AG10803 (cell line): ENCODE results near the gene ABCB11.

ENCODE experiments used
- DNase-seq: peaks from one replicate; pipeline ENCODE4 v3.0.0; 2010; ENCODE audit warnings: low read depth
- H3K4me3 ChIP-seq: 2 replicates; pipeline ENCODE4 v1.5.1; 2011; ENCODE audit warnings: mild to moderate bottlenecking, low read length, control low read depth
- TF ChIP-seq, protein P1 (sequence below): conservative IDR thresholded peaks from 2 replicates; pipeline ENCODE4 v1.5.1; 2011; ENCODE audit warnings: mild to moderate bottlenecking, low read length, control low read depth, inconsistent platforms

Gene ABCB11

GRCh38 chr2:168930242-168930641 lies 100.9 kb downstream of the ABCB11 start:
- DNase-seq: no peak
- H3K4me3 ChIP-seq: no peak overlapping the region
- TF ChIP-seq, protein P1, sequence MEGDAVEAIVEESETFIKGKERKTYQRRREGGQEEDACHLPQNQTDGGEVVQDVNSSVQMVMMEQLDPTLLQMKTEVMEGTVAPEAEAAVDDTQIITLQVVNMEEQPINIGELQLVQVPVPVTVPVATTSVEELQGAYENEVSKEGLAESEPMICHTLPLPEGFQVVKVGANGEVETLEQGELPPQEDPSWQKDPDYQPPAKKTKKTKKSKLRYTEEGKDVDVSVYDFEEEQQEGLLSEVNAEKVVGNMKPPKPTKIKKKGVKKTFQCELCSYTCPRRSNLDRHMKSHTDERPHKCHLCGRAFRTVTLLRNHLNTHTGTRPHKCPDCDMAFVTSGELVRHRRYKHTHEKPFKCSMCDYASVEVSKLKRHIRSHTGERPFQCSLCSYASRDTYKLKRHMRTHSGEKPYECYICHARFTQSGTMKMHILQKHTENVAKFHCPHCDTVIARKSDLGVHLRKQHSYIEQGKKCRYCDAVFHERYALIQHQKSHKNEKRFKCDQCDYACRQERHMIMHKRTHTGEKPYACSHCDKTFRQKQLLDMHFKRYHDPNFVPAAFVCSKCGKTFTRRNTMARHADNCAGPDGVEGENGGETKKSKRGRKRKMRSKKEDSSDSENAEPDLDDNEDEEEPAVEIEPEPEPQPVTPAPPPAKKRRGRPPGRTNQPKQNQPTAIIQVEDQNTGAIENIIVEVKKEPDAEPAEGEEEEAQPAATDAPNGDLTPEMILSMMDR: no peak

GRCh38 chr2:168929031-168929430 lies 102.1 kb downstream of the ABCB11 start:
- TF ChIP-seq, protein P1: no peak
- H3K4me3 ChIP-seq: no peak overlapping the region
- DNase-seq: no peak

DNA sequence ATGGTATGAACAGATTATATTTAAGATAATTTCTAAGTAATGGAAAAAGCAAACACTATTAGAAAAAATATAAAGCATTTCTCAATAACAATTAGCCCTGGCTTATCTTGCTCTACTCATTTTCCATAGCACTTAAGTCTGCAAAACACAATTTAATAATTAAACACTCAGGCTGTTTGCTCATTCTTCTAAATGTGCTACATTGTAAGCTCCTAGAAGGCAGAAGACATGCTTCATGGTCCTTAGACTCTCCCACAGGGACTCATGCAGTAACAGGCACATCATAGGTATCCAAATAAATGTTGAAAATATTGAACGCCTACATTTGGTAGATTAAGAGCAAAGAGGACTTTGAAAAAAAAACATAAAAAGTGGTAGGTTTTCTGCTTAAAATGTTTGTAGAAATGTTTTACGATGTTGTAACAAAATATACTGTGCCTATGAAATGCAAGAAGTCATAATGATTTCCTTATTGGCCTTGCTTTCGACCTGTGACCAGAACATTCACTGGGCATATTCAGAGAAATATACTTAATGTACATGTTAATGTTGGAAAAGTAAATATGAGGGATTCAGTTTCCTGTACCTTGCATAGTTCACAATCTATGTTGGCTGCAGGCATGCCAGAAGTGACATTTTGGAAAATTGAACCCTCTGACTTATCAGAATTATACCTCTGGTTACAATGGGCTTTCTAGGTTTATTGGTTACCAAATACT lies 102.9 kb downstream of the ABCB11 start:
- no peak overlapping the region for H3K4me3 ChIP-seq
- DNase-seq: no peak
- TF ChIP-seq, protein P1: no peak

GRCh38 chr2:168926621-168927386 lies 104.3 kb downstream of the ABCB11 start:
- TF ChIP-seq, protein P1: no peak
- no peak for DNase-seq
- H3K4me3 ChIP-seq: no peak overlapping the region

- TF ChIP-seq, protein P1: peak; percentile 64
- no peak overlapping the region for H3K4me3 ChIP-seq
- DNase-seq: peak; percentile 21
Measured at GRCh38 chr2:168920504-168921157, 110.5 kb downstream of the ABCB11 start.

GRCh38 chr2:168916331-168916675 lies 114.8 kb downstream of the ABCB11 start:
- H3K4me3 ChIP-seq: no peak overlapping the region
- DNase-seq: no peak
- TF ChIP-seq, protein P1: no peak
